CD4-positive, alpha-beta T cell treated with Interleukin-6 at 100 ng/mL for 8 hours (primary cell): ENCODE results near the gene AURKAIP1.
"Not testable (repeated sequence)": the region's sequence is repeated elsewhere in the genome, so short reads cannot be mapped to it uniquely, and the experiment has no call there.

Experiments used
- DNase-seq: peaks from one replicate; pipeline ENCODE4 v3.0.0-alpha.2; 2020; ENCODE audit warnings: mixed read lengths, low spot score

The AURKAIP1 gene

GRCh38 chr1:1387098-1388077 lies 12.4 kb upstream of the AURKAIP1 start:
- DNase-seq: no peak

GRCh38 chr1:1385931-1386330 lies 10.9 kb upstream of the AURKAIP1 start:
- no peak for DNase-seq

- not testable (repeated sequence) for DNase-seq
Observed at GRCh38 chr1:1385339-1385738, 10.3 kb upstream of the AURKAIP1 start.

GRCh38 chr1:1381294-1381693 lies 6.3 kb upstream of the AURKAIP1 start:
- no peak for DNase-seq

GRCh38 chr1:1380860-1381259 lies 5.9 kb upstream of the AURKAIP1 start:
- DNase-seq: no peak

- no peak for DNase-seq
Observed at GRCh38 chr1:1377540-1378205, 2.7 kb upstream of the AURKAIP1 start.

- DNase-seq: no peak
Observed at GRCh38 chr1:1376551-1377226, 1.7 kb upstream of the AURKAIP1 start.

GRCh38 chr1:1374589-1374928 lies 448 bp downstream of the AURKAIP1 start:
- no peak for DNase-seq

GRCh38 chr1:1373815-1374588 lies 1.0 kb downstream of the AURKAIP1 start:
- no peak for DNase-seq

- DNase-seq: no peak
Observed at GRCh38 chr1:1373051-1373814, 1.8 kb downstream of the AURKAIP1 start.

- peak; percentile 70 for DNase-seq
Observed at GRCh38 chr1:1371746-1372711, 3.0 kb downstream of the AURKAIP1 start.

- DNase-seq: peak; percentile 54
Observed at GRCh38 chr1:1371364-1371745, 3.7 kb downstream of the AURKAIP1 start.

GRCh38 chr1:1370771-1371300 lies 4.2 kb downstream of the AURKAIP1 start:
- no peak for DNase-seq

GRCh38 chr1:1370094-1370493 lies 4.9 kb downstream of the AURKAIP1 start:
- DNase-seq: not testable (repeated sequence)

- DNase-seq: no peak
Observed at GRCh38 chr1:1367315-1367714, 7.7 kb downstream of the AURKAIP1 start.

GRCh38 chr1:1366699-1367066 lies 8.3 kb downstream of the AURKAIP1 start:
- no peak for DNase-seq

GRCh38 chr1:1365875-1366698 lies 8.9 kb downstream of the AURKAIP1 start:
- no peak for DNase-seq

GRCh38 chr1:1364266-1364665 lies 10.7 kb downstream of the AURKAIP1 start:
- DNase-seq: no peak

GRCh38 chr1:1361982-1362423 lies 13.0 kb downstream of the AURKAIP1 start:
- DNase-seq: no peak
